Activated gamma-delta T cell treated with anti-CD3 and anti-CD28 coated beads, Interleukin-2, amount 50 U/mL, for 16 hours (primary cell): ENCODE data around the gene PRPF4.

Source experiments
- DNase-seq: peaks from one replicate; pipeline ENCODE4 v3.0.0-alpha.2; 2020; ENCODE audit warnings: low read depth

Gene PRPF4

GRCh38 chr9:113311961-113312360 is 36.5 kb downstream of the PRPF4 start:
- DNase-seq = no peak

DNA sequence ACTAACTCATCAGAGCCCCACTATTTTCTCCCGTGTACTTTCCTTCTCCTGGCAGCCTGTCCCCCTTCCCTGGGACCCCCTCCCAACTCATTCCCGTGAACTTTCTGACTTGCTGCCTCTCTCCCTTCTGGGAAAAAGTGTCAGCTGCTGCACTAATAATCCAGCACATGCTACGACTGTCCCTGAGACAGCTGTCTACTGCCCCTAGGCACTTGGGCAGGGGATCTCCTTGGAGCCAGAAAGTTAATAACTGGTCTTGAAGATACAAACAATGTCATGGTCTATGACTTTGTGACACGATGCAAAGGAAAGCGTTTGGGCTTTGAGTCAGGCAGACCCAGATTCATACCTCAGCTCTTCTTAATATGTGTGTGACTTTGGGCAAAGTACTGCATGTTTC is 37.8 kb downstream of the PRPF4 start:
- DNase-seq = no peak

DNA sequence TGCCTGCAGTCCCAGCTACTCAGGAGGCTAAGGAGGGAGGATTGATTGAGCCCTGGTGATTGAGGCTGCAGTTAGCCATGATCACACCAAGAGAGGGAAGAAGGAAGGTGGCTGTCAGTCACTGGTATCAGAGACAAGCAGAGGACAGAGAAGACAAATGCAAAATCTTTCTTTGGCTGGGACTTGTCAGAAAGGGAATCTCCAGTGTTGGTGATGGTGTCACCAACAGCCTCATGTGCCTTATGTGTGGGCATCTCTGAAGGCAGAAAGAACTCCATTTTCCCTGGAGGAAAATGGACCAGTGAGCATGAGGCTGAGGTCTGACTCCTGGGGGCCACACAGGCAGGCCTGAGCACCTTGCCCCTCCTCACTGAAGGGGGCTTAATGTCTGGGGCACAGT is 39.8 kb downstream of the PRPF4 start:
- no peak for DNase-seq

GRCh38 chr9:113316030-113316429 is 40.6 kb downstream of the PRPF4 start:
- DNase-seq = no peak

DNA sequence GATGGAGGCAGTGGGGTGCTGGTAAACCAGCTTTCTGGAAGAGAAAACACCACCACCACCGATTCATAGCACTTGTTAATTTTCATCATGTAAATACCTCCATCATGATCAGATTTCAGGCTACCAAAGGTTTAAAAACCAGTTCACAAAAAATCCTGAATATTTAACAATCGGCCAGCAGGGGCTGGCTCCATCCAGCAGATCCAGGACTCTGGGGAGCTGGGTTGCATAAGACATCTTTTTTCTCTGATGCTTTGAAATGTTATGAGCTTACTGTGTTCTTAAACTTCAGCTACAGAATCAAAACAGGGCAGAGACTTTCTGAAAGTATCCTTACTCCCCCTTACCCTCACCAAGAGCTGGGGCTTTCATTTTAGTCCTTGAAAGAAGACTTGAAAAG is 42.3 kb downstream of the PRPF4 start:
- no peak for DNase-seq

DNA sequence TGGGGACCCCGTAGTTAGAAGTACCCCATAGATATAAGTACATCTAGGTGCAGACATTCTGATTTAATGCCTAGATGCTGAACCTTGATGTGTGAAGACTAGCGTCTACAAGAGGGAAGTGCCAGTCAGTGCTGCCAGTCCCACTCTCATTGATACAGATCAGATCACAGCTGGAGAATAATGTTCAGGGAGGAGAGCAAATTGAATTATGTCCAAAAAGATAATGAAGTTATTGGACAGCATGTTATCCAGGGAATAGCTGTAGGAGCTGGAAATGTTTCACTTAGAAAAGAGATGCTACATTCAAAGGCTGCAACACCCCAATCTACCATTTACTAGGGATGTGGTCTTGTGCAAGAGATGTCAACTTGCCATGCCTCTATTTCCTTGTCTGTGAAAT is 43.6 kb downstream of the PRPF4 start:
- no peak for DNase-seq

DNA sequence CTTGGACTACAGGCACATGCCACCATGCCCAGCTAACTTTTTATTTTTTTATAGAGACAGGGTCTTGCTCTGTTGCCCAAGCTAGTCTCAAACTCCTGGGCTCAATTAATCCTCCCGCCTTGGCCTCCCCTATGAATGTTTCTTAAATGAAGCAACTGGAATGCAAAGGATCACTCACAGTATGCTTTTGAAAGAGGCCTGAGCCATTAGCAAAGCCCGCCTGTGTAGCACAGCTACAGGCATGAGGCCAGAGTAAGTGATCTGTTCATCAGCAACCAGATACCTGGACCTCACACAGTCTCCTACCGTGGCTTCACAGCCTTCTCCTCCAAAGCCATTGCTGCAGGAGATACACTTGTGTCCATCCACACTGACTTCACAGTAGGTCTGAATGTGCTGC is 44.6 kb downstream of the PRPF4 start:
- no peak for DNase-seq

DNA sequence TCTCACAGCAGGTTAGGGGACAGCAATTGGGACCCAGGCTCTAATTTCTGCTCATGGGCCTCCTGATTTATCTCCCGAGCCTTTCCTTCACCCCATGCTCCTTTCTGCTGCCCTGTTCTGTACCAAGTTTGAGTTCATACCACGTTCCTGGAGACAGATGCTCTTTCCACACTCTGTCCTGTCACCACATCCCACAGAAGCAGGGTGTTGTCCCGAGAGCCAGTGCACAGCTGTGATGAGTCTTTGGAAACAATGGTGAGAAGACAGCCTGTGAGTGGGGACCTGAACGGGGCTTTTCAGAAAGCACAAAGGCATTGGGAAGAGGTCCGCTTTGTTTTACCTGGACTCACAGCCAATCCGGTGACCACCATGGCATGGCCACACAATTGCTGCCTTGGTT is 47.2 kb downstream of the PRPF4 start:
- no peak for DNase-seq

DNA sequence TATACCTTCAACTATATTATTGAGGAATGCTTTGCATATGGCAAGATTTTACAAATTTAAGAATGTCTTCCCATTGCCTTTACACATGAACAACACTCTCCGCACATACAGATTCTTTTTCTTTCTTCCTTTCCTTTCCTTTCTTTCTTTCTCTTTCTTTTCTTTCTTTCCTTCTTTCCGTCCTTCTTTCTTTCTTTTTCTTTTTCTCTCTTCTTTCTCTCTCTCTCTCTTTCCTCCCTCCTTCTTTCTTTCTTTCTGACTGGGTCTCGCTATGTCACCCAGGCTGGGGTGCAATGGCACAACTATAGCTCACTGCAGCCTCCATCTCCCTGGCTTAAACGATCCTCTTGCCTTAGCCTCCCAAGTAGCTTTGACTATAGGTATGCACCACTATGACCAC is 50.8 kb downstream of the PRPF4 start:
- no peak for DNase-seq

GRCh38 chr9:113328045-113328782 is 52.8 kb downstream of the PRPF4 start:
- no peak for DNase-seq

DNA sequence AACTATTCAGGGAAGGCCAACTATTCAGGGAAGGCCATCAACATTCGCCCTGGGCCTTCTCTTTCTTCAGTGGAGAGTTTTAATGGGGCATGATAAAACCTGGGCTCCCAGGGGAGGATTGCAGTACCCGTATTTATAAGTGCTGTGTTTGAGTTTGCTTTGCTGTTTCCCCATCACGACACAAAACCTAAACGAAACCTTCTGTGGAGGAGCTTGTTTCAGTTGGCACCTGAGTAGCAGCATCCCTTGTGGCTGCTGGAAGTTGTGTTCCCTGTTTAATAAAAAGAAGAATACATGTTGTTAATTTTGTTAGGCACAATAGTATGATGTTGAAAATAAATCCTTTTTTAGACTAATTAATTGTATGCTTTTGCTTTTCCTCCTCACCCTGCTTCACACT is 56.3 kb downstream of the PRPF4 start:
- DNase-seq = no peak

- no peak for DNase-seq
These were observed 62.3 kb downstream of the PRPF4 start for GRCh38 chr9:113337714-113338113.

- peak; percentile 71 for DNase-seq
These were observed 64.7 kb downstream of the PRPF4 start, which contains the start of gene WDR31 for GRCh38 chr9:113340011-113340699. TSS of gene WDR31 (minus strand) at chr9:113340275. CDS start at chr9:113332022, 8,253 bp downstream.

DNA sequence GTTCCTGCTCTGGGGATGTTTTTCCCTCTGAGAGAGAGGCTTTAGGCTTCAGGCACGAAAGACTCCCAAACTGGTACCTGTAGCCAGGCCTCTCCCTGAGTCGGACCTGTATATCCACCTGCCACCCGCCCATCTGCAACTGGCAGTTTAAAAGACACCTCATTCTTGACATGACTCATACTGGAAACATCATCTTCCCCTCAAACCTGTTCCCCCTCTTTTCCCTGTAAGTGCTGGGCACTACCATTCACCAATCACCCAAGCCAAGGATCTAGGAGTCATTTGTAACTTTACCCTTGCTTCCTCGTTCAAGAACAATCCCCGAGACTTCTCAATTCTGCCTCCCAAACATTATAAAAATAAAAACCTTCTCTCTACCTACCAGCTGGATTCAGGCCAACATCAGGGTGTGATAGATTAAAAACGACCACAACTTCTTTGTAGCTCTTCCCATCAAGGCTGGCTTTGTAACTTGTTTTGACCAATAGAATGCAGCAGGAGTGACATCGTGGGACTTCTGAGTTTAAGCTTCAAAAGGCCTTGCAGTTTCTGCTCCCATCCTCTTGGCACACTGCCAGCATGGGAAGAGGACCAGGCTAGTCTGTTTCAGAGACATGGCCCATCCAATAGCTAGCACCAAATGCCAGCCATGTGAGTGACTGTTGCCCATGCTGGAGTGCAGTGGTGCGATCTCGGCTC is 66.4 kb downstream of the PRPF4 start:
- no peak for DNase-seq
